Esophagus muscularis mucosa (tissue), 4 donors: ENCODE results near the gene HSPB9. TPM values are rescaled to one million over a fixed set of nuclear protein-coding genes. Genes with fewer than 3 reads are reported as not detected.

Experiments
- DNase-seq: peaks from one replicate; pipeline ENCODE4 v3.0.0-alpha.2; 2017; ENCODE audit errors: extremely low spot score
- H3K27ac ChIP-seq, 4 donors: fragments of 200-600 bp; sonication (generic); replicated peaks in 1 of 4; 1 replicate in 3 of 4; 2 replicates in 1 of 4; pipeline ENCODE4 v1.5.1; 2016 to 2019; ENCODE audit warnings: mild to moderate bottlenecking in 1 of 4
- H3K27me3 ChIP-seq, 4 donors: fragments of 200-600 bp; sonication (generic); one replicate each; pipeline versions ENCODE4 v1.5.1 to v1.6.0; 2016 to 2019
- H3K36me3 ChIP-seq, 4 donors: fragments of 200-600 bp; sonication (generic); one replicate each; pipeline ENCODE4 v1.5.1; 2016 to 2019
- H3K4me1 ChIP-seq, 4 donors: fragments of 200-600 bp; sonication (generic); one replicate each; pipeline ENCODE4 v1.5.1; 2016 to 2019
- H3K4me3 ChIP-seq, 4 donors: fragments of 200-600 bp; sonication (generic); 1 replicate in 2 of 4; 2 replicates in 2 of 4; pipeline ENCODE4 v1.5.1; 2016 to 2019; ENCODE audit warnings: mild to moderate bottlenecking in 4 of 4, moderate library complexity in 1 of 4
- H3K9me3 ChIP-seq, 4 donors: fragments of 200-600 bp; sonication (generic); 1 replicate in 3 of 4; 2 replicates in 1 of 4; pipeline ENCODE4 v1.5.1; 2016 to 2019
- EP300 ChIP-seq: sonication (generic); formaldehyde crosslinking; IDR thresholded peaks from one replicate; pipeline ENCODE4 v1.6.1; 2017; ENCODE audit warnings: antibody characterized with exemption
- POLR2A ChIP-seq: fragments of 450-650 bp; IDR thresholded peaks from one replicate; pipeline ENCODE4 v1.6.1; 2017; ENCODE audit warnings: antibody characterized with exemption, moderate library complexity, mild to moderate bottlenecking, low read depth
- POLR2AphosphoS5 ChIP-seq, 2 donors: sonication (generic); formaldehyde crosslinking; IDR thresholded peaks; one replicate each; pipeline ENCODE4 v1.6.1; 2017; ENCODE audit warnings: antibody characterized with exemption in 2 of 2
- WGBS: methylation state at CpG from one replicate; pipeline ENCODE4 v1.1.5; 2018; 5-methylcytosine and 5-hydroxymethylcytosine counted together
- intact Hi-C: fragments of 100-400 bp; cut with DNase I; formaldehyde crosslinking; loops from one replicate; pipeline ENCODE4 v1.15.1; 2023
- total RNA-seq, 4 donors: library from RNA; depleted of rRNA; stranded (reverse); fragments of >200 nt; gene quantifications; one replicate each; pipeline versions ENCODE4 v1.1.0 to v1.2.1, GENCODE V29; 2016
- TF ChIP-seq, protein P1 (sequence below), 3 experiments: fragments of 200-600 bp in 2 of 3; fragments of 450-650 bp in 1 of 3; sonication (generic) in 2 of 3; IDR thresholded peaks; one replicate each; pipeline ENCODE4 v1.5.1; 2017 to 2019; ENCODE audit warnings: antibody characterized with exemption in 3 of 3, mild to moderate bottlenecking in 2 of 3, moderate library complexity in 1 of 3

The HSPB9 gene
- total RNA-seq, 4 donors from 2014 or later = 0.26 to 0.42 TPM; not detected in 2

DNA sequence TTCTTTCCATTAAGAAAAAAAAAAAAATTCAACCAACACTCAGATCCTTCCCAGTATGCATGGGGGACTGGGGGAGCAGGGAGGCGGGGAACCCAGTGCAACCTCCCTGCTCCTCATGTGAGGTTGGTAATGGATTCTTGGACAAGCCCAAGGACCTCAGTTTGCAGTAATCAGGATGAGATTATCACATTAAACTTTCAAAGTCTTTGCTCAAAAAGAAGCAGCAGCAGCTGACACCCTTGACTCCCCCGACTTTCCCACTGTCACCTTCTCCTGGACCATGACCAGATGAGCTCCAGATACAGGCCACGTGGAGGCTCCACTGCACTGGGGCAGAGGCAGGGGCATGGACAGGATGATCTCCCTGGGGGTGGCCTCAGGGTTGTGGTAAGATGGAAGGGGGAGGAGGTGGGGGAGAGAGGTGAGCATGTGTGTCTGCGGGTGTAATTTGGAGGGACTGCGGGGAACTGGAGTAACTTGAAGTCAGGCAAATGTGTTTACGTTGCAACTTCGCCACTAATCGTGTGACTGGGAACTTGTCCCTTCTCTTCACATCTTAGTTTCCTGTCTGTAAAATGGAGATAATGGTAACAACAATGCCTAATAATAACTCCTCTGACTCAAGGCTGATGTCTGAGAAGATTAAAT lies 44.1 kb upstream of the HSPB9 start:
- peaks cover 0 to 13% (median 3%) of the 10 kb centered on the region in 4 donors for H3K27me3 ChIP-seq
- H3K36me3 ChIP-seq = no peaks in the 10 kb centered on the region
- no peak overlapping the region for H3K27ac ChIP-seq
- H3K4me3 ChIP-seq = no peak overlapping the region
- DNase-seq = no peak
- TF ChIP-seq POLR2AphosphoS5 (IDR thresholded peaks at IDR 0.05) (no peak), EP300 (no peak)
- TF ChIP-seq, protein P1, sequence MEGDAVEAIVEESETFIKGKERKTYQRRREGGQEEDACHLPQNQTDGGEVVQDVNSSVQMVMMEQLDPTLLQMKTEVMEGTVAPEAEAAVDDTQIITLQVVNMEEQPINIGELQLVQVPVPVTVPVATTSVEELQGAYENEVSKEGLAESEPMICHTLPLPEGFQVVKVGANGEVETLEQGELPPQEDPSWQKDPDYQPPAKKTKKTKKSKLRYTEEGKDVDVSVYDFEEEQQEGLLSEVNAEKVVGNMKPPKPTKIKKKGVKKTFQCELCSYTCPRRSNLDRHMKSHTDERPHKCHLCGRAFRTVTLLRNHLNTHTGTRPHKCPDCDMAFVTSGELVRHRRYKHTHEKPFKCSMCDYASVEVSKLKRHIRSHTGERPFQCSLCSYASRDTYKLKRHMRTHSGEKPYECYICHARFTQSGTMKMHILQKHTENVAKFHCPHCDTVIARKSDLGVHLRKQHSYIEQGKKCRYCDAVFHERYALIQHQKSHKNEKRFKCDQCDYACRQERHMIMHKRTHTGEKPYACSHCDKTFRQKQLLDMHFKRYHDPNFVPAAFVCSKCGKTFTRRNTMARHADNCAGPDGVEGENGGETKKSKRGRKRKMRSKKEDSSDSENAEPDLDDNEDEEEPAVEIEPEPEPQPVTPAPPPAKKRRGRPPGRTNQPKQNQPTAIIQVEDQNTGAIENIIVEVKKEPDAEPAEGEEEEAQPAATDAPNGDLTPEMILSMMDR (IDR thresholded peaks at IDR 0.05) = no peak
- H3K4me1 ChIP-seq = no peaks in the 10 kb centered on the region
- intact Hi-C loops = no loop called here
- WGBS = 69% methylated on average over 8 of the region's 8 CpGs
- H3K9me3 ChIP-seq = no peaks in the 10 kb centered on the region

DNA sequence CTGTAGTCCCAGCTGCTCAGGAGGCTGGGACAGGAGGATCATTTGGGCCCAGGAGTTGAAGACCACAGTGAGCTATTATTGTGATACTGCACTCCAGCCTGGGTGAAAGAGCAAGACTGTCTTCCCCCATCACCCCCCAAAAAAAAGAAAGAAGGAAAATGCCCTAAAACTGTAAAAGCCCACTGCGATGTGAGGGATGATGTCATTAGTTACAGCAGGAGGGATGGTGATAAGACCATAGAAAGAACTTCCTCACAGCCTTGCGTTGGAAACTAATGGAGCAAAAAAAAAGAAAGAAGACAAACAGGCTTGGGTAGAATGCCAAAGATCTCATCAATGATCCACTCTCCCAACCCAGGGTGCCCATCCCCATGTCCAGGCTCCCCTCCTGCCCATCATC lies 43.1 kb upstream of the HSPB9 start:
- TF ChIP-seq, protein P1 (IDR thresholded peaks at IDR 0.05) = no peak
- TF ChIP-seq POLR2A (no peak), EP300 (no peak), POLR2AphosphoS5 (IDR thresholded peaks at IDR 0.05) (no peak)

DNA sequence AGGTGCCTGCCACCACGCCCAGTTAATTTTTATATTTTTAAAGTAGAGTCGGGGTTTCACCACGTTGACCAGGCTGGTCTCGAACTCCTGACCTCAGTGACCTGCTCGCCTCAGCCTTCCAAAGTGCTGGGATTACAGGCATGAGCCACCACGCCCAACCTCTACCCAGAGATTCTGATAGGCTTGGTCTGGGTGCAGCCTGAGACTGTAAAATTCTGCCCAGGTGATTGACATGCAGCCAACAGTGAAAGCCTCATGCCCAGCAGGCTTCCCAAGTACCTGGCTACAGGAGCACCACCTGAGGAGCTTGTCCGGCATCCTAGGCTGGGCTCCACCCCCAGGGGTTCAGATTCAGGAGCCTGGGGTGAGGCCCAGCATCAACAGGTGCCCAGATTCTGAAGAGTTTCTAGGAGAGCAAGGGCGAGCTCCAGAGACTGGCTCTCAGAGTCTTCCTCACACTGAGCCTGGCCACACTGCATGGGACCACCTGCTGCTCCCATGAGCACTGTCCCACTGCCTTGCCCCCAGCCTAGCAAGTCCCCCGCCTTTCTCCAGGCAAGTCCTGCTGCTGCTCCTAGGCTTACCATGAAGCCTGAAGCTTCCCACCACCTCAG lies 41.0 kb upstream of the HSPB9 start:
- intact Hi-C loops = no loop called here
- H3K27ac ChIP-seq = no peak overlapping the region
- no peak for TF ChIP-seq EP300
- TF ChIP-seq POLR2AphosphoS5 (IDR thresholded peaks at IDR 0.05) = no peak
- TF ChIP-seq, protein P1 (IDR thresholded peaks at IDR 0.05) = no peak
- no peak for TF ChIP-seq POLR2A
- WGBS = 93% methylated on average over 7 of the region's 9 CpGs
- H3K27me3 ChIP-seq = peaks cover 0 to 13% (median 0%) of the 10 kb centered on the region in 4 donors
- no peak for DNase-seq
- no peak overlapping the region for H3K4me3 ChIP-seq
- no peaks in the 10 kb centered on the region for H3K4me1 ChIP-seq
- H3K36me3 ChIP-seq = no peaks in the 10 kb centered on the region
- no peaks in the 10 kb centered on the region for H3K9me3 ChIP-seq

More for the DNA sequence above, 43.1 kb upstream of the HSPB9 start:
- 73% methylated on average over 2 of the region's 2 CpGs for WGBS
- no peaks in the 10 kb centered on the region for H3K4me1 ChIP-seq
- H3K36me3 ChIP-seq = no peaks in the 10 kb centered on the region
- no peaks in the 10 kb centered on the region for H3K9me3 ChIP-seq
- H3K27ac ChIP-seq = no peak overlapping the region
- intact Hi-C loops = no loop called here
- DNase-seq = no peak
- H3K4me3 ChIP-seq = no peak overlapping the region
- H3K27me3 ChIP-seq = peaks cover 0 to 7% (median 0%) of the 10 kb centered on the region in 4 donors

DNA sequence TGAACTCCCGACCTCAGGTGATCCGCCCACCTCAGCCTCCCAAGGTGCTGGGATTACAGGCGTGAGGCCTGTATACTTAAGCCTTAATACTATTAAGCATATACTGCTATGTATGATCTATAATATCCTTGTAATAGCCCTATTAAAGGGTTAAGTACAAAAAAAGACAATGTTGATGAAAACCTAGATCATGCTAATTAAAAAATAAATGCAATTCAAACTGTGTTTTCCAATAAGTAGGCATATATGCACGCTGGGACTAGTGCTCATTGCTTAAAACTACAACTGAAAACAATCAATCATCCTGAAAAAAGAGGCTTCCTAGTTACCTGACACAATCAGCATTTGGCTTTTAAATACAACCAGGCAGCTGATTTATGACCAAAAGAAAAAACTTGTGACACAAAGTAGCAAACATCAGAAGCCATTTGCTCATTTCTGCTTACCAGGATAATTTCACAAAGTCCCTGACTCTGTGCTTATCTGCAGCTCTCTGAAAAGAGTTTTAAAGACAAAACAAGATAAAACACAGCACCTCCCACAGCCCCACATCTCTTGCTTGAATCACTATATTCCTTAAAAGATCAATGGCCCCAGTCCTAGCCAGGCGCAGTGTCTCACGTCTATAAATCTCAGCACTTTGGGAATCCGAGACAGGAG lies 35.4 kb upstream of the HSPB9 start:
- WGBS = 69% methylated on average over 7 of the region's 7 CpGs
- Histone ChIP-seq H3K4me1 (no peaks in the 10 kb centered on the region), H3K4me3 (no peak overlapping the region), H3K36me3 (no peaks in the 10 kb centered on the region), H3K27ac (no peak overlapping the region), H3K27me3 (peaks cover 0 to 24% (median 2%) of the 10 kb centered on the region in 4 donors), H3K9me3 (no peaks in the 10 kb centered on the region)
- intact Hi-C loops = no loop called here
- no peak for DNase-seq
- TF ChIP-seq EP300 (no peak), POLR2AphosphoS5 (IDR thresholded peaks at IDR 0.05) (no peak), POLR2A (no peak)
- TF ChIP-seq, protein P1 (IDR thresholded peaks at IDR 0.05) = no peak
